ENCODE data around the gene HNMT. TPM values are rescaled to one million over a fixed set of nuclear protein-coding genes. Genes with fewer than 3 reads are reported as not detected.

HNMT gene
- total RNA-seq, 1 experiment from 2014 or later = 4.1 TPM

- no peaks in the 10 kb centered on the region for H3K4me1 ChIP-seq (ENCODE audit: control insufficient read depth, insufficient read depth, low read length)
- no peaks in the 10 kb centered on the region for H3K9me3 ChIP-seq (ENCODE audit: control insufficient read depth, insufficient read depth, low read depth, low read length)
- no peak for DNase-seq (ENCODE audit: low read depth, low spot score)
- CTCF ChIA-PET = no interaction called here
- POLR2A ChIA-PET = no interaction called here
- no peak overlapping the region for H3K27ac ChIP-seq (ENCODE audit: low read length)
- H3K27me3 ChIP-seq (ENCODE audit: control insufficient read depth, insufficient read depth, low read length) = no peaks in the 10 kb centered on the region
- H3K4me3 ChIP-seq (ENCODE audit: low read depth in 2 of 2, low read length in 2 of 2) = no peak overlapping the region
- TF ChIP-seq TCF7L2 (IDR thresholded peaks at IDR 0.05; ENCODE audit: low read depth, low read length) (no peak), CTCF (IDR thresholded peaks at IDR 0.05) (no peak), SIN3A (IDR thresholded peaks at IDR 0.05; ENCODE audit: borderline replicate concordance, insufficient read depth, low read depth, low read length) (no peak), POLR2AphosphoS5 (IDR thresholded peaks at IDR 0.05; ENCODE audit: low read depth, low read length) (no peak)
- TF ChIP-seq, protein P1, sequence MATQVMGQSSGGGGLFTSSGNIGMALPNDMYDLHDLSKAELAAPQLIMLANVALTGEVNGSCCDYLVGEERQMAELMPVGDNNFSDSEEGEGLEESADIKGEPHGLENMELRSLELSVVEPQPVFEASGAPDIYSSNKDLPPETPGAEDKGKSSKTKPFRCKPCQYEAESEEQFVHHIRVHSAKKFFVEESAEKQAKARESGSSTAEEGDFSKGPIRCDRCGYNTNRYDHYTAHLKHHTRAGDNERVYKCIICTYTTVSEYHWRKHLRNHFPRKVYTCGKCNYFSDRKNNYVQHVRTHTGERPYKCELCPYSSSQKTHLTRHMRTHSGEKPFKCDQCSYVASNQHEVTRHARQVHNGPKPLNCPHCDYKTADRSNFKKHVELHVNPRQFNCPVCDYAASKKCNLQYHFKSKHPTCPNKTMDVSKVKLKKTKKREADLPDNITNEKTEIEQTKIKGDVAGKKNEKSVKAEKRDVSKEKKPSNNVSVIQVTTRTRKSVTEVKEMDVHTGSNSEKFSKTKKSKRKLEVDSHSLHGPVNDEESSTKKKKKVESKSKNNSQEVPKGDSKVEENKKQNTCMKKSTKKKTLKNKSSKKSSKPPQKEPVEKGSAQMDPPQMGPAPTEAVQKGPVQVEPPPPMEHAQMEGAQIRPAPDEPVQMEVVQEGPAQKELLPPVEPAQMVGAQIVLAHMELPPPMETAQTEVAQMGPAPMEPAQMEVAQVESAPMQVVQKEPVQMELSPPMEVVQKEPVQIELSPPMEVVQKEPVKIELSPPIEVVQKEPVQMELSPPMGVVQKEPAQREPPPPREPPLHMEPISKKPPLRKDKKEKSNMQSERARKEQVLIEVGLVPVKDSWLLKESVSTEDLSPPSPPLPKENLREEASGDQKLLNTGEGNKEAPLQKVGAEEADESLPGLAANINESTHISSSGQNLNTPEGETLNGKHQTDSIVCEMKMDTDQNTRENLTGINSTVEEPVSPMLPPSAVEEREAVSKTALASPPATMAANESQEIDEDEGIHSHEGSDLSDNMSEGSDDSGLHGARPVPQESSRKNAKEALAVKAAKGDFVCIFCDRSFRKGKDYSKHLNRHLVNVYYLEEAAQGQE (IDR thresholded peaks at IDR 0.05; ENCODE audit: insufficient read depth in 1 of 2, low read depth in 2 of 2, low read length in 1 of 2) = no peak
- no peaks in the 10 kb centered on the region for H3K36me3 ChIP-seq (ENCODE audit: control insufficient read depth, insufficient read depth, low read length)
- no peak for ATAC-seq
- BruUV-seq (replicated peaks) = no TSS peak
- in situ Hi-C loops (cut with HindIII; ENCODE audit: low pct_unique_long_range_greater_than_20kb, low sequenced_read_pairs) (no loop called here), intact Hi-C loops (cut with micrococcal nuclease; ENCODE audit: unreplicated experiment) (no loop called here)
Measured at GRCh38 chr2:137924019-137924418, 40.3 kb upstream of the HNMT start.

GRCh38 chr2:137925599-137925998, 38.7 kb upstream of the HNMT start:
- no peaks in the 10 kb centered on the region for H3K9me3 ChIP-seq (ENCODE audit: control insufficient read depth, insufficient read depth, low read depth, low read length)
- H3K27ac ChIP-seq (ENCODE audit: low read length) = no peak overlapping the region
- POLR2A ChIA-PET = no interaction called here
- in situ Hi-C loops (cut with HindIII; ENCODE audit: low pct_unique_long_range_greater_than_20kb, low sequenced_read_pairs) = no loop called here
- ATAC-seq = no peak
- no TSS peak for BruUV-seq (replicated peaks)
- CTCF ChIA-PET = no interaction called here
- H3K4me1 ChIP-seq (ENCODE audit: control insufficient read depth, insufficient read depth, low read length) = no peaks in the 10 kb centered on the region; the same call in 1 of the 2 replicates
- no peak for DNase-seq (ENCODE audit: low read depth, low spot score)
- no peaks in the 10 kb centered on the region for H3K27me3 ChIP-seq (ENCODE audit: control insufficient read depth, insufficient read depth, low read length)
- intact Hi-C loops (cut with micrococcal nuclease; ENCODE audit: unreplicated experiment) = no loop called here
- no peaks in the 10 kb centered on the region for H3K36me3 ChIP-seq (ENCODE audit: control insufficient read depth, insufficient read depth, low read length)
- no peak for TF ChIP-seq TCF7L2 (IDR thresholded peaks at IDR 0.05; ENCODE audit: low read depth, low read length)
- TF ChIP-seq CTCF (IDR thresholded peaks at IDR 0.05) = no peak
- no peak for TF ChIP-seq SIN3A (IDR thresholded peaks at IDR 0.05; ENCODE audit: borderline replicate concordance, insufficient read depth, low read depth, low read length)
- TF ChIP-seq POLR2AphosphoS5 (IDR thresholded peaks at IDR 0.05; ENCODE audit: low read depth, low read length) = no peak
- TF ChIP-seq, protein P1 (IDR thresholded peaks at IDR 0.05; ENCODE audit: insufficient read depth in 1 of 2, low read depth in 2 of 2, low read length in 1 of 2) = no peak
- H3K4me3 ChIP-seq (ENCODE audit: low read depth in 2 of 2, low read length in 2 of 2) = no peak overlapping the region
